ENCODE measurements around the gene METTL5.
"Not testable (repeated sequence)": the region's sequence is repeated elsewhere in the genome, so short reads cannot be mapped to it uniquely, and the experiment has no call there.

The METTL5 gene

GRCh38 chr2:169860149-169860548 is 35.4 kb upstream of the METTL5 start:
- Histone ChIP-seq H3K27ac (replicated peaks) (no peak overlapping the region), H3K27me3 (ENCODE audit: insufficient read depth, poor library complexity, severe bottlenecking) (no peaks in the 10 kb centered on the region), H3K4me3 (replicated peaks; ENCODE audit: insufficient read depth, low read length) (no peak overlapping the region)
- no peak for DNase-seq (ENCODE audit: low read depth in 1 of 2, low spot score in 1 of 2)
- TF ChIP-seq REST (IDR thresholded peaks at IDR 0.05; ENCODE audit: insufficient replicate concordance, low read depth) (no peak), CTCF (IDR thresholded peaks at IDR 0.05; ENCODE audit: insufficient read depth, low read length) (no peak), GABPA (IDR thresholded peaks at IDR 0.05; ENCODE audit: low read depth) (no peak)

DNA sequence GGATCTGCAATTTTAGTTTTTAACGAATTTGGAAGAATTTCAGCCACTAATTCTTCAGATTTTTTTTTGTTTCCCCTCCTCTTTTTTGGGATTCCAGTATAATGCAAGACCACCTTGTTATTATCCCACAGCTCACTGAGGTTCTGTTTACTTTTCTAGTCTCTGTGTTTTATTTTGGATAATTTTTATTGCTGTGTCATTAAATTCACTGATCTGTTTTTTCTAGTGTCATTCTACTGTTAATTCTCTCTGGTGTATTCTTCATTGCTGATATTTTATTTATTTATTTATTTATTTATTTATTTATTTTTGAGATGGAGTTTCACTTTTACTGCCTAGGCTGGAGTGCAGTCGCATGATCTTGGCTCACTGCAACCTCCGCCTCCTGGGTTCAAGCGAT is 34.7 kb upstream of the METTL5 start:
- no peak overlapping the region for H3K27ac ChIP-seq (replicated peaks)
- no peak overlapping the region for H3K4me3 ChIP-seq (replicated peaks; ENCODE audit: insufficient read depth, low read length)
- no peaks in the 10 kb centered on the region for H3K27me3 ChIP-seq (ENCODE audit: insufficient read depth, poor library complexity, severe bottlenecking)
- no peak for DNase-seq (ENCODE audit: low read depth in 1 of 2, low spot score in 1 of 2)
- TF ChIP-seq SPI1 (IDR thresholded peaks at IDR 0.05; ENCODE audit: borderline replicate concordance, low read depth) (no peak), REST (IDR thresholded peaks at IDR 0.05; ENCODE audit: insufficient replicate concordance, low read depth) (no peak)

GRCh38 chr2:169855281-169856258 is 30.9 kb upstream of the METTL5 start:
- not testable (repeated sequence) for H3K4me3 ChIP-seq (replicated peaks; ENCODE audit: insufficient read depth, low read length); DNase-seq (ENCODE audit: low read depth in 1 of 2, low spot score in 1 of 2); H3K27me3 ChIP-seq (ENCODE audit: insufficient read depth, poor library complexity, severe bottlenecking); H3K27ac ChIP-seq (replicated peaks)

GRCh38 chr2:169853041-169853668 is 28.4 kb upstream of the METTL5 start:
- TF ChIP-seq GABPA (IDR thresholded peaks at IDR 0.05; ENCODE audit: low read depth): no peak
- TF ChIP-seq SPI1 (IDR thresholded peaks at IDR 0.05; ENCODE audit: borderline replicate concordance, low read depth): peak; percentile 83
- Histone ChIP-seq H3K4me3 (replicated peaks; ENCODE audit: insufficient read depth, low read length) (no peak overlapping the region), H3K27ac (replicated peaks) (0 out of 2 replicates have a peak overlapping the region, but pooled peaks have one; percentile 1), H3K27me3 (ENCODE audit: insufficient read depth, poor library complexity, severe bottlenecking) (no peaks in the 10 kb centered on the region)
- peak in 1 of 2 experiments; percentile 4 for DNase-seq (ENCODE audit: low read depth in 1 of 2, low spot score in 1 of 2)

GRCh38 chr2:169849710-169850109 is 25.0 kb upstream of the METTL5 start:
- TF ChIP-seq GABPA (IDR thresholded peaks at IDR 0.05; ENCODE audit: low read depth) (no peak), POLR2AphosphoS5 (IDR thresholded peaks at IDR 0.05; ENCODE audit: low read depth) (no peak), SPI1 (IDR thresholded peaks at IDR 0.05; ENCODE audit: borderline replicate concordance, low read depth) (no peak), REST (IDR thresholded peaks at IDR 0.05; ENCODE audit: insufficient replicate concordance, low read depth) (no peak), CTCF (IDR thresholded peaks at IDR 0.05; ENCODE audit: insufficient read depth, low read length) (no peak)
- Histone ChIP-seq H3K27ac (replicated peaks) (no peak overlapping the region), H3K27me3 (ENCODE audit: insufficient read depth, poor library complexity, severe bottlenecking) (no peaks in the 10 kb centered on the region), H3K4me3 (replicated peaks; ENCODE audit: insufficient read depth, low read length) (no peak overlapping the region)
- DNase-seq (ENCODE audit: low read depth in 1 of 2, low spot score in 1 of 2): no peak

GRCh38 chr2:169848959-169849693 is 24.4 kb upstream of the METTL5 start:
- H3K4me3 ChIP-seq (replicated peaks; ENCODE audit: insufficient read depth, low read length); H3K27me3 ChIP-seq (ENCODE audit: insufficient read depth, poor library complexity, severe bottlenecking); DNase-seq (ENCODE audit: low read depth in 1 of 2, low spot score in 1 of 2); H3K27ac ChIP-seq (replicated peaks): not testable (repeated sequence)

Data from HL-60 (cell line).